Psoas muscle (tissue), 8 donors: ENCODE data around the gene AMIGO3. TPM values are rescaled to one million over a fixed set of nuclear protein-coding genes. Genes with fewer than 3 reads are reported as not detected.

Experiments used
- ATAC-seq, 4 donors: fragments of 200-7000 bp; cut with Tn5 transposase; one replicate each; pipeline ENCODE4 v1.9.1; 2020; ENCODE audit warnings: moderate library complexity in 3 of 4, mild to moderate bottlenecking in 2 of 4
- DNase-seq, 2 donors: peaks; one replicate each; pipeline ENCODE4 v3.0.0-alpha.2; 2020
- H3K27ac ChIP-seq: fragments of 200-600 bp; one replicate; pipeline ENCODE4 v1.8.0; 2022
- H3K27me3 ChIP-seq, 3 donors: fragments of 200-600 bp in 1 of 3; one replicate each; pipeline versions ENCODE4 v1.6.1 to v1.8.0; 2013 to 2022; ENCODE audit warnings: low read length in 2 of 3, mild to moderate bottlenecking in 2 of 3, moderate library complexity in 1 of 3; ENCODE audit not compliant: insufficient read depth in 3 of 3
- H3K36me3 ChIP-seq, 2 donors: fragments of 200-600 bp in 1 of 2; one replicate each; pipeline versions ENCODE4 v1.6.1 to v1.8.0; 2013 to 2022; ENCODE audit warnings: low read depth in 1 of 2, mild to moderate bottlenecking in 1 of 2, moderate library complexity in 1 of 2; ENCODE audit not compliant: insufficient read depth in 1 of 2
- H3K4me1 ChIP-seq: fragments of 200-600 bp; one replicate; pipeline ENCODE4 v1.8.0; 2022
- H3K4me3 ChIP-seq: fragments of 200-600 bp; one replicate; pipeline ENCODE4 v1.8.0; 2022; ENCODE audit warnings: mild to moderate bottlenecking
- H3K9me3 ChIP-seq: fragments of 200-600 bp; one replicate; pipeline ENCODE4 v1.8.0; 2022
- CTCF ChIP-seq: fragments of 200-600 bp; IDR thresholded peaks from one replicate; pipeline ENCODE4 v1.8.0; 2022; ENCODE audit warnings: antibody characterized with exemption
- WGBS, 3 donors: extraction: QIAGEN DNeasy Blood & Tissue Kit; methylation state at CpG; one replicate each; pipeline versions ENCODE4 v1.1.6 to v1.1.7; 2013; 5-methylcytosine and 5-hydroxymethylcytosine counted together
- intact Hi-C, 2 donors: fragments of 100-400 bp; cut with DNase I; formaldehyde crosslinking; loops; one replicate each; pipeline versions ENCODE4 v1.11.0 to v1.14.2; 2022
- polyA plus RNA-seq, 3 donors: library from polyadenylated mRNA; stranded (reverse); fragments of 200-250 nt; gene quantifications; one replicate each; pipeline ENCODE4 v1.2.3, GENCODE V29; 2013
- total RNA-seq, 4 donors: library from RNA; stranded (reverse); fragmentation: NEBNext Ultra II Directional in 2 of 4; extraction: Animal tissue kit (Norgen Biotek cat#: 25700) in 2 of 4; gene quantifications; one replicate each; pipeline versions ENCODE4 v1.2.1 to v1.2.4, GENCODE V29; 2021 to 2023
- donor health status: healthy with polysubstance abuse.
- donor health status: DM: no; HTN: no; CAD: no; lungs with moderate emphysema.
- donor health status: Bipolar disorder and iron deficiency.
- donor health status: healthy.
- donor health status: DM: yes; HTN: yes; CAD: no.
- donor health status: DM: no; HTN: no; CAD: no.
- donor health status: DM: no; HTN: no; CAD: no.
- donor health status: DM: yes; HTN: yes; CAD: no.

AMIGO3 gene
- total and polyA plus RNA-seq, 7 donors: 0.36 to 0.94 (median 0.43) TPM; not detected in 3

- no peaks in the 10 kb centered on the region for H3K9me3 ChIP-seq
- DNase-seq: no peak
- TF ChIP-seq CTCF: no peak
- WGBS, 3 donors: 63 to 77% (median 65%) methylated on average over 13 of the region's 13 CpGs
- H3K27me3 ChIP-seq: no peaks in the 10 kb centered on the region
- intact Hi-C loops: loop anchor here in 1 of 2 donors (5.0 kb wide), 1 partner anchor 127 kb away; no protein-coding TSS in a partner anchor
- peaks cover 0 to 63% of the 10 kb centered on the region in 2 donors for H3K36me3 ChIP-seq
- H3K4me1 ChIP-seq: peaks cover 35% of the 10 kb centered on the region
- no peak overlapping the region for H3K4me3 ChIP-seq
- no peak overlapping the region for H3K27ac ChIP-seq
- no peak for ATAC-seq
Measured at GRCh38 chr3:49715611-49716121, 3.8 kb downstream of the AMIGO3 start.

GRCh38 chr3:49714728-49715550 lies 4.5 kb downstream of the AMIGO3 start:
- no peaks in the 10 kb centered on the region for H3K27me3 ChIP-seq
- 26 to 61% (median 46%) methylated on average over 13 of the region's 13 CpGs for WGBS, 3 donors
- no peak overlapping the region for H3K4me3 ChIP-seq
- H3K9me3 ChIP-seq: no peaks in the 10 kb centered on the region
- H3K36me3 ChIP-seq: peaks cover 0 to 61% of the 10 kb centered on the region in 2 donors
- ATAC-seq: no peak
- no peak for TF ChIP-seq CTCF
- intact Hi-C loops: loop anchor here in 1 of 2 donors (5.0 kb wide), 1 partner anchor 127 kb away; no protein-coding TSS in a partner anchor
- DNase-seq: no peak
- peaks cover 35% of the 10 kb centered on the region for H3K4me1 ChIP-seq
- peak overlapping the region; percentile 53 for H3K27ac ChIP-seq

- ATAC-seq (no peak), DNase-seq (peak in 1 of 2 donors; percentile 8)
- intact Hi-C loops: no loop called here
- no peak overlapping the region for H3K27ac ChIP-seq
- peaks cover 22% of the 10 kb centered on the region for H3K4me1 ChIP-seq
- 86 to 93% (median 88%) methylated on average over 25 of the region's 25 CpGs for WGBS, 3 donors
- no peak for TF ChIP-seq CTCF
- no peaks in the 10 kb centered on the region for H3K9me3 ChIP-seq
- no peak overlapping the region for H3K4me3 ChIP-seq
- no peaks in the 10 kb centered on the region for H3K27me3 ChIP-seq
- peaks cover 0 to 68% of the 10 kb centered on the region in 2 donors for H3K36me3 ChIP-seq
Measured at GRCh38 chr3:49713336-49714105, 6.0 kb downstream of the AMIGO3 start.

GRCh38 chr3:49712631-49713317 lies 6.7 kb downstream of the AMIGO3 start:
- Histone ChIP-seq H3K9me3 (no peaks in the 10 kb centered on the region), H3K27me3 (no peaks in the 10 kb centered on the region), H3K36me3 (peaks cover 0 to 68% of the 10 kb centered on the region in 2 donors), H3K4me3 (no peak overlapping the region), H3K27ac (no peak overlapping the region), H3K4me1 (peaks cover 14% of the 10 kb centered on the region)
- intact Hi-C loops: no loop called here
- TF ChIP-seq CTCF: no peak
- 52 to 58% (median 54%) methylated on average over 7 of the region's 7 CpGs for WGBS, 3 donors
- ATAC-seq (no peak), DNase-seq (peak; percentile 3 to 48)
